ENCODE measurements around the gene GPANK1. TPM values are rescaled to one million over a fixed set of nuclear protein-coding genes. Genes with fewer than 3 reads are reported as not detected.

GPANK1 gene
- total RNA-seq, 1 experiment from 2014 or later: 32.2 TPM

DNA sequence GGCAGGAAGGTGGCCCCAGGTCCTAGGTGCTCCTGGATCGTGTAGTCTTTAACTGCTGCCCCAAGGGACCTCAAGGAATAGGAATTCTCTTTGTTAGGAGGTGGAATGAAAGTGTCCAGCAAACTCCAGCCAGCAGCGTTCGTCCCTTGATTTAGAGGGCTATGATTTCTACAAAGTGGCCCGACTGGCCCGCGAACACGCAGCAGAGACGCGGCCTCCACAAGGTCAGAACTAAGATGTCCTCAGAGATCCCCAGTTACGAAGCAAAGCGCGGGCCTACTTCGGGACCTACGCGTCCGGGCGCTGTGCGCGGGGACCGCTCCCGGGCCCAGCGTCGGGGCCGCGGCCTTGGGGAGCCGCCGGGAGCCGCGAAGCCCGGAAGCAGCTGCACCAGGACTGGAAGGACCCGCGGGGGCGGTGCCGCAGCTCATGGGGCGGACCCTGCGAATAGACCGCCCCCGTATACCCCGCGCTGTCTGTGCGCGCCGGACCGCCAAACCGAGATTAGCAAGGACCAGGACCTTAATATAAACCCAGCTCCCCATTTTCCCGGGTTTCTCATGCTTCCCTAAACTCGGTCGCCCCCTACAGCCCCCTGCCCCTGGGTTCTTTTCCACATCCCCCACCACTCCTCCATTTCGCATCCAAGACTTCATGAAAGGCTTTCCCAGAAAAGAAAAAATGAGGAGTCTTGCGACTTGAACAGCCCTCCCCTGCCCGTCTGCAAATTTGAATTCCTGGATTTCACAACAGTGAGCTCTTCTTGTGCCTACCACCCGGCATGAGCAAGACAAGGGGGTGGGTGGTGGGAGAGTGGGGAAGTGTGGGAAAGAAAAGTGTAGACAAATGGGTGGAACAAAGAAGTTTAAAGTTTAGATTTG lies 4.2 kb downstream of the GPANK1 start, which contains the start of gene C6orf47:
C6orf47 (minus strand) TSS at position 398 of the 881 bp plus-strand sequence. CDS start 831 bp downstream, outside the sequence.
- CTCF ChIA-PET: interaction anchor here (0.6 to 1.5 kb wide), 11 partner anchors 9 to 268 kb away, joined by 3 to 10 read pairs (median 3); partner anchors contain the start of genes BAG6 and DDX39B
- intact Hi-C loops (cut with micrococcal nuclease; ENCODE audit: unreplicated experiment): loop anchor here (1.0 kb wide), 1 partner anchor 8 kb away; the partner anchor contains the start of gene BAG6
- BruUV-seq (replicated peaks): no TSS peak

DNA sequence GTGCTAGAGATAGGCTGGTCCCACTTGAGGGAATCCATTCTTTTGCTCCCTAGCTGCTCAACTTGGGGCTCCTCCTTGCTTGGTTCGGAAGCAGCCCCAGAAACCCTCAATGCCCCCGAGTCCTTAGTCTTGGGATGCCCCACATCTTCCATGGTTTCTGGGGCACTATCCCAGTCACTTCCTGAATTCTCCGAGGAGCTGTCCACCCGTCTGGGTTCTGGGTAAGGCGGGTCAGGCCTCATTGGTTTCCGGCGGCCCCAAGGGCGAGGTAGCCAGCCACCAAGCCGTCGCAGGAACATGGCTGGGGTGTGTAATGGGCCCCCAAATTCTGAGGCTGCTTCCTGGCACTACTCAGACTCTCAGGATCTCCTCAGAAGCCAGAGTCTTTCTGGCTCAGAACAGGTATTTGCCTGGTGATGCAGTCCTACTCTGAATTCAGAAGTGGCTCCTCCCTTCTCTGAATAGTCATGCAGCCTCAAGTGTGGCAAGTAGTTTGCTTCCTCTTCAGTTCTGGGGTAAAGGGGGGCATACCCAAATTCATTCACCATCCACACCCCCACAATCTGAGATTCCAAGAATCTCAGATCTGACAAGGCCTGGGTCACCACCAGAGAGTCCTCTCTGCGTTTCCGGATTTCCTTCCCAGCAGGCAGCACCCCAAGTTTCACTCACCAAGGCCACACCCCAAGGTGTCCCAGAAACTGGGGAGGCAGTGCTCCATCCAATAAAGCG lies 5.0 kb downstream of the GPANK1 start:
- no peak for DNase-seq
- peaks cover 72% of the 10 kb centered on the region for H3K4me1 Mint-ChIP-seq (ENCODE audit: low read depth, unreplicated experiment)
- H3K36me3 Mint-ChIP-seq (ENCODE audit: insufficient read depth, unreplicated experiment): peaks cover 86% of the 10 kb centered on the region
- intact Hi-C loops (cut with micrococcal nuclease; ENCODE audit: unreplicated experiment): loop anchor here (1.0 kb wide), 1 partner anchor 8 kb away; the partner anchor contains the start of gene BAG6
- TF ChIP-seq, protein P1, sequence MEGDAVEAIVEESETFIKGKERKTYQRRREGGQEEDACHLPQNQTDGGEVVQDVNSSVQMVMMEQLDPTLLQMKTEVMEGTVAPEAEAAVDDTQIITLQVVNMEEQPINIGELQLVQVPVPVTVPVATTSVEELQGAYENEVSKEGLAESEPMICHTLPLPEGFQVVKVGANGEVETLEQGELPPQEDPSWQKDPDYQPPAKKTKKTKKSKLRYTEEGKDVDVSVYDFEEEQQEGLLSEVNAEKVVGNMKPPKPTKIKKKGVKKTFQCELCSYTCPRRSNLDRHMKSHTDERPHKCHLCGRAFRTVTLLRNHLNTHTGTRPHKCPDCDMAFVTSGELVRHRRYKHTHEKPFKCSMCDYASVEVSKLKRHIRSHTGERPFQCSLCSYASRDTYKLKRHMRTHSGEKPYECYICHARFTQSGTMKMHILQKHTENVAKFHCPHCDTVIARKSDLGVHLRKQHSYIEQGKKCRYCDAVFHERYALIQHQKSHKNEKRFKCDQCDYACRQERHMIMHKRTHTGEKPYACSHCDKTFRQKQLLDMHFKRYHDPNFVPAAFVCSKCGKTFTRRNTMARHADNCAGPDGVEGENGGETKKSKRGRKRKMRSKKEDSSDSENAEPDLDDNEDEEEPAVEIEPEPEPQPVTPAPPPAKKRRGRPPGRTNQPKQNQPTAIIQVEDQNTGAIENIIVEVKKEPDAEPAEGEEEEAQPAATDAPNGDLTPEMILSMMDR (IDR thresholded peaks at IDR 0.05; ENCODE audit: unreplicated experiment): no peak
- CTCF ChIA-PET: interaction anchor here (0.9 to 1.5 kb wide), 5 partner anchors 8 to 215 kb away, joined by 3 to 10 read pairs (median 4); partner anchors contain the start of genes BAG6 and DDX39B
- no peaks in the 10 kb centered on the region for H3K27me3 Mint-ChIP-seq (ENCODE audit: unreplicated experiment)
- H3K9me3 Mint-ChIP-seq (ENCODE audit: low read depth, unreplicated experiment): no peaks in the 10 kb centered on the region
- BruUV-seq (replicated peaks): TSS peak; percentile 29
- H3K4me3 Mint-ChIP-seq (ENCODE audit: low read depth, unreplicated experiment): peak overlapping the region; percentile 82
- H3K27ac Mint-ChIP-seq (ENCODE audit: unreplicated experiment): peak overlapping the region; percentile 87

More for the DNA sequence above, 4.2 kb downstream of the GPANK1 start, which contains the start of gene C6orf47:
- TF ChIP-seq, protein P1 (IDR thresholded peaks at IDR 0.05; ENCODE audit: unreplicated experiment): no peak
- DNase-seq: peak; percentile 96
- no peaks in the 10 kb centered on the region for H3K9me3 Mint-ChIP-seq (ENCODE audit: low read depth, unreplicated experiment)
- no peaks in the 10 kb centered on the region for H3K27me3 Mint-ChIP-seq (ENCODE audit: unreplicated experiment)
- H3K27ac Mint-ChIP-seq (ENCODE audit: unreplicated experiment): peak within 1 kb of the TSS; percentile 87
- peak within 1 kb of the TSS; percentile 82 for H3K4me3 Mint-ChIP-seq (ENCODE audit: low read depth, unreplicated experiment)
- H3K36me3 Mint-ChIP-seq (ENCODE audit: insufficient read depth, unreplicated experiment): peaks cover 91% of the 10 kb centered on the region
- peaks cover 69% of the 10 kb centered on the region for H3K4me1 Mint-ChIP-seq (ENCODE audit: low read depth, unreplicated experiment)

DNA sequence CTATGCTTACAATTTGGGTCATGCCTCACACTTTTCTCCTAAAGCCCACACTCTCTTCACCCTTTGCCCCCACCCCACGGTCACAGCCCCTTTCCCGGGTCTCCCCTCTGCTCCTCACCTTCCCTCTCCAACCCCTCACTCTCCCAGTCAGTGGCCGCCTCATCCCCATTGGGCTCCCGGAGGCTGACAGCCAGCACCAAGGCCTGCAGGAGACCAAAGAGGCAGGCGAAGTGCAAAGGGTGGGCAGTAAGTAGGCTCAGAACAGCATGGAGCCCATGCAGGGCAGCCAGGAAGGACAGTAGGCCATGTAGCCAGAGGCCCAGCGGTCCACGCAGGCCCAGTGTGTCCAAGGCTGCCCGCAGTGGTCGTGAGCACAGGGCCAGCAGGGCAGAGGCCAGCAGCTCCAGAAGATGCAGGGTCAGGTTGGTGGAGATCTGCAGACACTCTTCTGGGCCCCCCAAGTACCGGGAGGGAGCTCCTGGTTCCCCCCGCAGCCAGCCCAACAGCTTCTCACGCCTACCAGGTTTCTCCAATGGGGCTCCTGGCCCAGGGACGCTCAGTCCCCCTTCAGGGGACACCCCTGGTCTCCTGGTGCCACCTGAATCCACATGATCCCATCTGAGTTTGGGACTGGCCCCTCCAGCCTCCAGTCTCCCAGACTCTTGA lies 5.7 kb downstream of the GPANK1 start:
- BruUV-seq (replicated peaks): no TSS peak
- peak overlapping the region; percentile 82 for H3K4me3 Mint-ChIP-seq (ENCODE audit: low read depth, unreplicated experiment)
- TF ChIP-seq, protein P1 (IDR thresholded peaks at IDR 0.05; ENCODE audit: unreplicated experiment): no peak
- H3K9me3 Mint-ChIP-seq (ENCODE audit: low read depth, unreplicated experiment): no peaks in the 10 kb centered on the region
- peaks cover 65% of the 10 kb centered on the region for H3K4me1 Mint-ChIP-seq (ENCODE audit: low read depth, unreplicated experiment)
- no peak for DNase-seq
- intact Hi-C loops (cut with micrococcal nuclease; ENCODE audit: unreplicated experiment): no loop called here
- H3K36me3 Mint-ChIP-seq (ENCODE audit: insufficient read depth, unreplicated experiment): peaks cover 79% of the 10 kb centered on the region
- no peaks in the 10 kb centered on the region for H3K27me3 Mint-ChIP-seq (ENCODE audit: unreplicated experiment)
- peak overlapping the region; percentile 87 for H3K27ac Mint-ChIP-seq (ENCODE audit: unreplicated experiment)
- CTCF ChIA-PET: no interaction called here
